Islet precursor cell (in vitro differentiated cells): ENCODE data around the gene LAGE3.

ENCODE experiments used
- DNase-seq: peaks from one replicate; pipeline ENCODE4 v3.0.0-alpha.2; 2018

Gene LAGE3

GRCh38 chrX:154452823-154453222, 26.3 kb downstream of the LAGE3 start:
- no peak for DNase-seq

DNA sequence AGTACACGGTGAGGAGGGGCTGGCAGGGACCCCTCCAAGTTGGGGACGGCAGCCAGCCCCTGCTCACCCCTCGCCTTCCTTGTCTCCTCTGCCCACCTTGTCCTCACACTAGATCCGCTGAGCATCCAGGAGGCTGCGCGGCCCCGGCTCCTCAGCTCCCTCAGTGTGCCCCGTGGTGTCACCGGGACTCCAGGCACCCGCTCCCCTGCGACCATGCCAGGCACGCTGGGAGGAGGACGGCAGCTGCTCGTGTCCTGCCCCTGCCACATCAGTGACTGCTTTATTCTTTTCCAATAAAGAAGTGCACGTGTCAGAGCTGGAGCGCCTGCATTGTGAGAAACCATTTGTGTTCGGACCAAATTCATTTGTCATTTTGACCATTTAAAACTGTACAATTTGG, 28.8 kb downstream of the LAGE3 start:
- no peak for DNase-seq

- no peak for DNase-seq
Observed at GRCh38 chrX:154449618-154450017, 29.5 kb downstream of the LAGE3 start.

- DNase-seq: no peak
Observed at GRCh38 chrX:154448484-154448883, 30.6 kb downstream of the LAGE3 start.

GRCh38 chrX:154446430-154446829, 32.7 kb downstream of the LAGE3 start:
- no peak for DNase-seq

DNA sequence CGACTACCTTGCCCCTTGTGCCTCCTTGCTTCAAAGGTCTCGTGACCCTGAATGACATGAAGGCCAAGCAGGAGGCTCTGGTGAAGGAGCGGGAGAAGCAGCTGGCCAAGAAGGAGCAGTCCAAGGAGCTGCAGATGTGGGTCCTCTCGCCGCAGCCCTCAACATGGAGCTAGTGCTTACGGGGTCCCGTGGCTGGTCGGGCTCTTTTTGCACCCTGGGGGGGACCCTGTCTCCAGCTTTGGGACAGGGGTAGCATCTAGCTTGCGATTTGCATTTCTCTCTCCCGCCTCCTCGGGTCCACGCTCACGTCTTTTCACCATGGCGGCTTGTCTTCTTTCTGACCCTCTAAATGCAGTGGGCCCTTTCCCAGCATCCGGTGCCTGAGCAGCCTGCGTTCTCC, 33.3 kb downstream of the LAGE3 start:
- no peak for DNase-seq

- no peak for DNase-seq
Observed at GRCh38 chrX:154444755-154445246, 34.3 kb downstream of the LAGE3 start.

DNA sequence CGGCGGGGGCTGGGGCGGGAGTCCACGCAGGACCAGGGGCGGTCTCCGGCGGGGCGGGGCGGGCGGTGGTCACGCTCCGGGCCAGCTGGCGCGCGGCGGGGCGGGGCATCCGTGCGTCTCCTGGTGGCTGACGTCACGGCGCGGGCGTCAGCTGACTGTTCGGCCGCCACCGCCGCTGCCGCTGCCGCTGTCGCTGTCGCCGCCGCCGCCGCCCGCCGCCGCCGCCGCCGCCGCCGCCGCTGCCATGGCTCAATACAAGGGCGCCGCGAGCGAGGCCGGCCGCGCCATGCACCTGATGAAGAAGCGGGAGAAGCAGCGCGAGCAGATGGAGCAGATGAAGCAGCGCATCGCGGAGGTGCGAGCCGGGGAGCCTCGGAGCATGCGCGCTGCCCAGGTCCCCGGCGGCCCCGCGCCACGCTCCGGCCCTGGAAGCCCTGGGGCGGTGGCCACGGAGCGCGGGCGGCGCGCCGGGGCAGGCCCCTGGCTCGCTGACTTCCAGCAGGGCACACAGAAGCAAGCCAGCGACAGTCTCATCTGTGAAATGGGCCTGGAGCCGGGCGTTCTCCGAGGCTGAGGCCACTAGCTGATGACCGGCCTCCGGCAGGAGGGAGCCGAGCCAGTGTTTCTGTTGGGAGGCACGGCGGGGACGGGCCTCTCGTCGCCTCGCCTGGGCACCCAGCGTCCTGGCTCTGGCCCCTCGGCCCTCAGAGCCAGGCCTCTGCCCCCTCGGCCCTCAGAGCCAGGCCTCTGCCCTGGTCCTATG, 34.9 kb downstream of the LAGE3 start, which contains the start of gene FAM50A:
Gene FAM50A, plus strand, starts transcription at position 150 of the 763 bp plus-strand sequence. Its CDS starts 95 bp downstream, at position 245.
- peak; percentile 71 for DNase-seq

DNA sequence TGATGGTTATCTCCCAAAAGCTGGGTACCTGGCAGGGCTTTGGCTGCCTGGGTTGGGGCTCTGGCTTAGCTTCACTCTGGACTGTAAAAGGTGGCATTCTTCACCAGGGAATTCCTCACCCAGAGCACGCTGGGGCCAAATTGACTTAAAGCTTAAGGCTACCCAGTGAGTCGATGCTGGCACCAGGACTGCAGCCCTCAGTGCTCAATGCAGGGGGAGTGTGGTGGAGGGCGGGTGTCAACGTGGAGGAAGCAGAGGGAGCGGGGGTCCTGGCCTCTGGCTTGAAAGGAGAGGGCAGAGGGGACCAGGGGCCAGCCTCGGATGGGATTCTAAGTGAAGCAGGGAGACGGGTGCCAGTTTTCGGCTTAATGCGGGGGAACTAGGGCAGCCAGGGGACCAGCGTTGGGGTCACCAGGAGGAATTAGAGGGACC, 35.6 kb downstream of the LAGE3 start:
- no peak for DNase-seq

DNA sequence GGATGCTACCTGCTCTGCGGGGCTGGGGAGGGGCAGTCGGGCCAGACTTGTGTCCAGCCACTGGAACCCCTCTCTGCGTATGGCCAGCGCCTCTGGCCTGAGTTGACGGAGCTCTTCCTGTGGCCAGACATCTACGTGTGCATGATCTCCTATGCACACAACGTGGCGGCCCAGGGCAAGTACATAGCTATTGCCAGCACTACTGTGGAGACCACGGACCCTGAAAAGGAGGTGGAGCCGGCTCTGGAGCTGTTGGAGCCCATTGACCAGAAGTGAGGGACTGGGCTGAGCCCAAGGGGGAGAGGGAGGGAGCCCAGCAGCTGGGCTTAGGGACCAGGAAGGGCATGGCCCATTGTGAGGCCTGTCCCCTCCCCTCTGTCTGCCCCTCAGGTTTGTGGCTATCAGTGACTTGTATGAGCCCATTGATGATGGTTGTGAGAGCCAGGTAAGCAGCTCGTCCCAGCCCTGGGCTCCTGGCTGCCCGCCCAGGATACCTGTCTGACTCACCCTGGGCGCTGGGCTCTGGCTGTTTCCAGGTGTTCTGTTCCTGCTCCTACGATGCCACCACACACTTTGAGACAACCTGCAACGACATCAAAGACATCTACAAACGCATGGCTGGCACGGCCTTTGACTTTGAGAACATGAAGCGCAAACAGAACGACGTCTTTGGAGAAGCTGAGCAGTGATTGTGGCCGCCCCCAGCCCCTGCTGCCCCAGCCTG, 36.9 kb downstream of the LAGE3 start:
- no peak for DNase-seq

DNA sequence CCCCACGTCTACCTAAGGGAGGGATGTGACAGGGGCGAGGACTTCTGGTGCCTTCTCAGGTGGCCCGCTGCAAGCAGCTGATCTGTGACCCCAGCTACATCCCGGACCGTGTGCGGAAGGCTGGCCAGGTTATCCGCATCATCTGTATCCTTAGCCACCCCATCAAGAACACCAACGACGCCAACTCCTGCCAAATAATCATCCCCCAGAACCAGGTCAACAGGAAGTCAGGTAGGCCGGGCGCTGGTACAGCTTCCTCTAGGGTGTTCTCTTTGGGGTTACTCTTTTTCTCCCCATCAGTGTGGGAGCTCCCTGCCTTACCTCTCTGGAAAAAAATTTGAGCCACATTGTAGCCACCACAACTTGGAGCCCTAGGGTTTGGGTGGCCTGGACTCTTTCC, 37.5 kb downstream of the LAGE3 start:
- no peak for DNase-seq

- no peak for DNase-seq
Observed at GRCh38 chrX:154440623-154441357, 38.3 kb downstream of the LAGE3 start.

DNA sequence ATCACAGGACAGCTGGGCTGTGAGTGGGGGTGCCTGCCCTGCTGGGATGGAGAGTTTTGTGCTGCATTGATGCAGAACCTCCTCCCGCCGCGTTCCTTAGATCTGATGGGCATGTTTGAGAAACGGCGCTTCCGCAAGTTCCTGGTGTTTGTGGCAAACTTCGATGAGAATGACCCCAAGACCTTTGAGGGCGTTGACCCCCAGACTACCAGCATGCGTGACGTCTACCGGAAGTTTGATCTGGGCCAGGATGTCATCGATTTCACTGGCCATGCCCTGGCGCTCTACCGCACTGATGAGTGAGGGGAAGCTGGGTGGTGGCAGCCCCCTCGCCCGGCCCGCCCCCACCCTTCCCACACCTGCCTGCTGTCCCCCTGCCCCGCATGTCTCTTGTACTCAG, 39.2 kb downstream of the LAGE3 start:
- DNase-seq: no peak

DNA sequence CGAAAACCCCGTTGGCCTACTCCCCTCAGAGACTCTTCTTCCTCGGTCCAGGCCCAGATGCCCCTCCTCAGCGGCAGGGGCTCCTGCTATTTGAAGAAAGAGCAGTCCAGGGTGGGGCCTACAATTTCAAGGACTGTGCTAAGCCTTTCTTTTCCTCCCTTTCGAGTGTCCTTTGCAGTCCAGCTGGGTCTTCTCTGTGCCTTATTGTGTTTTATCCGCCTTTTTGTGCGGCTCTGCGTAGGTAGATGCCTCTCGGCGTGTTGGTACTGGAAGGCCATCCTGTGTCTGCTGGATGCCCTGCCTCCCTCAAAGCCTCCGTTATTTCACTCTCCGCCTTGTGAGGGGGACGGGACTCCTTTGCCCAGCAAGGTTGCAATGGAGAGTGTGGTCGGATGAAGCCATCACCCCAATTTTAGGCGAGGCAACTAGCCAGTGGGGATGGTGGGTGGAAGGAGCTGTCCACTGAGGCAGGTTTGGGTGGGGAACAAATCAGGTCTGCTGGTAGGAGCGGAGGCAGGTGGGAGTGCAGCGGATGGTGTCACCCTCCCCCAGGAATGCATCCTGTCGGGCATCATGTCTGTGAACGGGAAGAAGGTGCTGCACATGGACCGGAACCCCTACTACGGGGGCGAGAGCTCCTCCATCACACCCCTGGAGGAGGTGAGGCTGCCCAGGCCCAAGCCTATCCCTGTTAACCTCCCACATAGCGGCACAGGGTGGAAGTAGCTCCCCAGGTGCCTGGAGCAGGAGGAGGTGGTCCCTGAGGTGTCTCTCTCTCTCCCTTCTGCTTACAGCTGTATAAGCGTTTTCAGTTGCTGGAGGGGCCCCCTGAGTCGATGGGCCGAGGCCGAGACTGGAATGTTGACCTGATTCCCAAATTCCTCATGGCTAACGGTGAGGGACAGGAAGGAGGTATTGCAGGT, 40.8 kb downstream of the LAGE3 start:
- no peak for DNase-seq

GRCh38 chrX:154436983-154437752, 41.9 kb downstream of the LAGE3 start, which contains the start of gene GDI1:
Gene GDI1, plus strand, starts transcription at chrX:154437154. Its CDS starts 101 bp downstream, at chrX:154437255.
- no peak for DNase-seq

DNA sequence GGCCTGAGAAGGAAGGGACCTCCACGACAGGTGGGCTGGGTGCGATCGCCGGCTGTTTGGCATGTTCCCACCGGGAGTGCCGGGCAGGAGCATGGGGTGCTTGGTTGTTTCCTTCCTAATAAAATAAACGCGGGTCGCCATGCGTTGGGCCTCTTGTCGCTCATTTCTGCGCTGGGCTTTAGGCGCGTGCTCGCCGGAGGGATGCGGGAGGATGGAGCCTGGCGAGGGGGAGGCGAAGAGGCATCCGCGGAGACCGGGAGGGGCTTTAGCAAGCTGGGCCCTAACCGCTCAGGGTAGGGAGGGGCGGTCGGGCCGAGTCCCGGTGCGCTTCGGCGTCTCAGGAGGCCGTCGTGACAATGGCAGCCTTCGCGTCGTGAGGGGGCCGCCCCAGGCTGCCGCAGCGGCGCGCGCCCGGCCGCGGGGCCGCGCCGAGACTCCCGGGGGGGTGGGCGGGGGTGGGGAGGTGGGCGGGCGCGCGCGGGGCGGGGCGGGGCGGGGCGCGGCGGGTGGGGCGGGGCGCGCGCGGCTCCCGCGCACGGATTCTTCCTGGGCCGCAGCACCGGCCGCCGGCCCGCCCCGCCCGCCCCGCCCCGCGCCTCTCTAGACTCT, 42.6 kb downstream of the LAGE3 start:
- DNase-seq: peak; percentile 66

GRCh38 chrX:154435171-154435733, 43.8 kb downstream of the LAGE3 start:
- DNase-seq: no peak

DNA sequence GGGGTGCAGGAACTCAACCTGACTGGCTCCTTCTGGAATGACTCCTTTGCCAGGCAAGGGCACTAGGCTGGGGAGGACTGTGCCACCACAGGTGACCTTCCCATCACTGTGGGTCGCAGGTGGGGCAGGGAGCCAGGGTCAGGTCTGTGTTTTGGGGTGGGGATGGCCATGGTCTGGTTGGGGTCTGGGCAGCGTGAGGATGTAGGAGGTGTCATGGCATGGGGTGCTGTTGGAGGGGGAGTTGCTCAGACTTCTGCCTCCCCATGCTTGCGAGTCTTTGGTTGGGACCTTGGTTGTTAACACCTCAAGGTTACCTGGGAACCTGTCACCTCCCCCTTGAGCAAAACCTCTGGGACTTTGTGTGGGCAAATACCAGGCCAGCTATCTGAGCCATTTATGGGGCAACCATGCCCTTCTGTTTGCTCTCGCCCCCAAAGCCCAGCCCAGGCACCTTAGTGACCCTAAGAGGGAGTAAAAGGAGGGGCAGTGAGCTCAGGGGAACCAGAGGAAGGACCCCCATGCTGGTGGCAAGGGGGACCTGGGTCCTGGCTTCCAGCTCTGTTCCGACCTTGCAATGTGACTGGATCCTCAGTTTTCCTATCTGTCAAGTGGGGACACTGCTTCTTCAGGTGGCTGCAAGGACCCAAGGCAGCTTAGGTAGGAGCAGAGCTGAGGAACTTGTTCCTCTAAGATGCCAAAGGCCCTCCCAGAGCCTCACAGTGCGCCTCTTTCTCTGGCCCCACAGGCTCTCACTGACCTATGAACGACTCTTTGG, 44.5 kb downstream of the LAGE3 start:
- no peak for DNase-seq

DNA sequence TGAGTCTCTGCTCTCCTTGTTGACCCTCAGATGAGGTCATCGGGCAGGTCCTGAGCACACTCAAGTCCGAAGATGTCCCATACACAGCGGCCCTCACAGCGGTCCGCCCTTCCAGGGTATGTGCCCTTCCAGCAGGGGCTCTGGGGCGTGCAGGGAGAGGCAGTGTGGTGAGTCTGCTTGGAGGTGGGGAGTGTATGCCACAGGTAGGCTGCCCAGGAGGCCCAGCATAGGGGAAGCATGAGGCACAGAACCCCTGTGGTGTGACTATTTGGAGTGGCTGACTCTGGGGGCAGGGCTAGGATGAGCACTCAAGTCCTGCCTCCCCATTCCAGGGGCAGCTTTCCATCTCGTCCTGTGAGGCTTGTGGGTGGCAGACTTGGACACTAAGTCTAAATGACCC, 45.5 kb downstream of the LAGE3 start:
- no peak for DNase-seq

- DNase-seq: no peak
Observed at GRCh38 chrX:154432210-154432609, 46.9 kb downstream of the LAGE3 start.
